HCT116 (cell line): ENCODE measurements around the gene ATP1A1.

Experiments used
- ATF3 ChIP-seq: IDR thresholded peaks from 2 replicates; pipeline ENCODE4 v1.6.1; 2012
- CTCF ChIP-seq, 3 experiments: fragments of 200-600 bp in 1 of 3; sonication (generic) in 1 of 3; IDR thresholded peaks in 2 of 3; conservative IDR thresholded peaks in 1 of 3; 2 replicates each; pipeline ENCODE4 v1.5.1; 2012 to 2017; ENCODE audit warnings: low read depth in 2 of 3, low read length in 2 of 3, antibody characterized with exemption in 1 of 3, borderline replicate concordance in 1 of 3, control low read depth in 1 of 3, mild to moderate bottlenecking in 1 of 3, mixed read lengths in 1 of 3, mixed run types in 1 of 3, moderate library complexity in 1 of 3; ENCODE audit not compliant: insufficient read depth in 1 of 3

GRCh38 chr1:116379057-116379630 is 6.1 kb downstream of the ATP1A1 start:
- no peak for TF ChIP-seq CTCF (IDR thresholded peaks at IDR 0.05 in 2 of 3, conservative IDR thresholded peaks at IDR 0.05 in 1 of 3; ENCODE audit: borderline replicate concordance in 1 of 3, insufficient read depth in 1 of 3, low read depth in 2 of 3, low read length in 2 of 3)
- no peak for TF ChIP-seq ATF3
